CD4-positive, alpha-beta T cell treated with Interleukin-1 beta for 1 hour (primary cell): ENCODE data around the gene TBC1D5.
"Not testable (repeated sequence)": the region's sequence is repeated elsewhere in the genome, so short reads cannot be mapped to it uniquely, and the experiment has no call there.

Experiments used
- DNase-seq, 2 donors: peaks; one replicate each; pipeline ENCODE4 v3.0.0-alpha.2; 2020 to 2022

TBC1D5 gene

GRCh38 chr3:17742102-17742879 lies at the start of gene TBC1D5:
Gene TBC1D5, minus strand, starts transcription at chr3:17742631. Its CDS starts 234,061 bp downstream, at chr3:17508570.
- peak; percentile 93 to 96 for DNase-seq

GRCh38 chr3:17783426-17783825 lies 41.0 kb upstream of the TBC1D5 start:
- DNase-seq = no peak

- no peak for DNase-seq
Measured at GRCh38 chr3:17782751-17783150, 40.3 kb upstream of the TBC1D5 start.

GRCh38 chr3:17780369-17780768 lies 37.9 kb upstream of the TBC1D5 start:
- not testable (repeated sequence) for DNase-seq

- DNase-seq = not testable (repeated sequence)
Measured at GRCh38 chr3:17779304-17780250, 37.1 kb upstream of the TBC1D5 start.

- not testable (repeated sequence) for DNase-seq
Measured at GRCh38 chr3:17777326-17777725, 34.9 kb upstream of the TBC1D5 start.

- no peak for DNase-seq
Measured at GRCh38 chr3:17775073-17775472, 32.6 kb upstream of the TBC1D5 start.

- DNase-seq = peak; percentile 34 to 39
Measured at GRCh38 chr3:17774180-17774910, 31.9 kb upstream of the TBC1D5 start.

GRCh38 chr3:17772556-17772955 lies 30.1 kb upstream of the TBC1D5 start:
- DNase-seq = no peak

- no peak for DNase-seq
Measured at GRCh38 chr3:17771177-17772017, 29.0 kb upstream of the TBC1D5 start.

- DNase-seq = no peak
Measured at GRCh38 chr3:17770682-17771081, 28.3 kb upstream of the TBC1D5 start.

- DNase-seq = no peak
Measured at GRCh38 chr3:17765819-17766472, 23.5 kb upstream of the TBC1D5 start.

- DNase-seq = no peak
Measured at GRCh38 chr3:17761563-17761962, 19.1 kb upstream of the TBC1D5 start.

GRCh38 chr3:17759901-17760300 lies 17.5 kb upstream of the TBC1D5 start:
- no peak for DNase-seq

- DNase-seq = peak in 1 of 2 donors; percentile 17
Measured at GRCh38 chr3:17755836-17756235, 13.4 kb upstream of the TBC1D5 start.

- DNase-seq = no peak
Measured at GRCh38 chr3:17753632-17753992, 11.2 kb upstream of the TBC1D5 start.

- DNase-seq = no peak
Measured at GRCh38 chr3:17752876-17753631, 10.6 kb upstream of the TBC1D5 start.

- DNase-seq = no peak
Measured at GRCh38 chr3:17752436-17752835, 10.0 kb upstream of the TBC1D5 start.

- DNase-seq = no peak
Measured at GRCh38 chr3:17749705-17750293, 7.4 kb upstream of the TBC1D5 start.

GRCh38 chr3:17749281-17749680 lies 6.8 kb upstream of the TBC1D5 start:
- DNase-seq = peak in 1 of 2 donors; percentile 12
